ENCODE results near the gene GPSM3. TPM values are rescaled to one million over a fixed set of nuclear protein-coding genes. Genes with fewer than 3 reads are reported as not detected.

GPSM3 gene
- total RNA-seq, 1 donor from 2014 or later = 199 TPM

DNA sequence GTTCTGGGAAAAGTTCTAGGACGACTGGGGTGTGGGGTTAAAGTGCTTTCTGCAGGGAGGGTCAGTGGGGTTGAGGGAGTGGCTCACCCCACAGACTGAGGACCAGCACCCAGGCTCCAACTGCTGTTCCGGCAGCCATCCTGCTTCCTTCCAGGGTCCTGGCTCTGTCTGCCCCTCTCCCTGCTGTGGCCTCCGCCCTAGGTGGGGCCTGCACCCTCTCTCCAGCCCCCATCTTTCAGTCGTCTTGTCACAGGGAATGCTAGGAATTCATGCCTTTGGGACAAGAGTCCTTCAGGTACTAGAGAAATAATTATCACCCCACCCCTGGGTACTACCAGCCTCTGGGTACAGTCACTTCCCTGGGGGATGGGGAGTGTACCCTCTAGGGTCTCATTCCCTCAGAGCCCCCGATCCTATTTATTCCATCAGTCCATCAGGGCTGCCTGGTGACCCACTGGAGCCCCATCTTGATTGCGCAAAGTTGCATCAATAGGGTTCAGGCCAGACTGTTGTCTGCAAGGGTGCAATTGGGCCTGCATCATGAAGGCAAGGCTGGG, 8.3 kb downstream of the GPSM3 start, which contains the start of gene AGER:
Gene AGER, minus strand, starts transcription at position 170 of the 557 bp plus-strand sequence. Its CDS starts 31 bp downstream, at position 139.
- no peak within 1 kb of the TSS for H3K27ac Mint-ChIP-seq
- no peak for ATAC-seq (ENCODE audit: low read depth)
- H3K27me3 Mint-ChIP-seq = no peaks in the 10 kb centered on the region
- ChIA-PET CTCF (no interaction called here), POLR2A (no interaction called here)
- intact Hi-C loops (cut with micrococcal nuclease) = no loop called here
- H3K36me3 Mint-ChIP-seq (ENCODE audit: low read depth) = peaks cover 82% of the 10 kb centered on the region
- H3K4me3 Mint-ChIP-seq = no peak within 1 kb of the TSS
- TF ChIP-seq, protein P1, sequence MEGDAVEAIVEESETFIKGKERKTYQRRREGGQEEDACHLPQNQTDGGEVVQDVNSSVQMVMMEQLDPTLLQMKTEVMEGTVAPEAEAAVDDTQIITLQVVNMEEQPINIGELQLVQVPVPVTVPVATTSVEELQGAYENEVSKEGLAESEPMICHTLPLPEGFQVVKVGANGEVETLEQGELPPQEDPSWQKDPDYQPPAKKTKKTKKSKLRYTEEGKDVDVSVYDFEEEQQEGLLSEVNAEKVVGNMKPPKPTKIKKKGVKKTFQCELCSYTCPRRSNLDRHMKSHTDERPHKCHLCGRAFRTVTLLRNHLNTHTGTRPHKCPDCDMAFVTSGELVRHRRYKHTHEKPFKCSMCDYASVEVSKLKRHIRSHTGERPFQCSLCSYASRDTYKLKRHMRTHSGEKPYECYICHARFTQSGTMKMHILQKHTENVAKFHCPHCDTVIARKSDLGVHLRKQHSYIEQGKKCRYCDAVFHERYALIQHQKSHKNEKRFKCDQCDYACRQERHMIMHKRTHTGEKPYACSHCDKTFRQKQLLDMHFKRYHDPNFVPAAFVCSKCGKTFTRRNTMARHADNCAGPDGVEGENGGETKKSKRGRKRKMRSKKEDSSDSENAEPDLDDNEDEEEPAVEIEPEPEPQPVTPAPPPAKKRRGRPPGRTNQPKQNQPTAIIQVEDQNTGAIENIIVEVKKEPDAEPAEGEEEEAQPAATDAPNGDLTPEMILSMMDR (IDR thresholded peaks at IDR 0.05) = no peak
- DNase-seq = no peak
- peaks cover 48% of the 10 kb centered on the region for H3K4me1 Mint-ChIP-seq
- no peaks in the 10 kb centered on the region for H3K9me3 Mint-ChIP-seq

DNA sequence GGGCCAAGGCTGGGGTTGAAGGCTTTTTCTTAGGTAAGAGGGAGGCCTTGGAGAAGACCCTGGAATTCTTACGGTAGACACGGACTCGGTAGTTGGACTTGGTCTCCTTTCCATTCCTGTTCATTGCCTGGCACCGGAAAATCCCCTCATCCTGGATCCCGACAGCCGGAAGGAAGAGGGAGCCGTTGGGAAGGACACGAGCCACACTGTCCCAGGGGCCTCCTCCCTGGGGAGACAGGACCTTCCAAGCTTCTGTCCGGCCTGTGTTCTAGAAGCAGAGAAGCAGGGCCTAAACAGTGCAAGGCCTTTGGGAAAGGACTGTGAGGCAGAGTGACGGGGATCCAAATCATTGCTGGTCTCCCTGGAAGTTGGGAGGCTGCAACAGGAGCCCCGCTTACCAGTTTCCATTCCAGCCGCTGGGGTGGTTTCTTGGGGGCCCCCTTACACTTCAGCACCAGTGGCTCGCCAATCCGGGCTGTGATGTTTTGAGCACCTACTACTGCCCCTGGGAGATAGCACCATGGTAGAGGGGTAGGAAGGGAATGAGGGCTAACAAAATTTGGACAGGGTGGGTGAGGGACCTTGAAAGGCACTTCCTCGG, 8.9 kb downstream of the GPSM3 start:
- TF ChIP-seq, protein P1 (IDR thresholded peaks at IDR 0.05) = no peak
- Mint-ChIP-seq H3K27ac (no peak overlapping the region), H3K9me3 (no peaks in the 10 kb centered on the region), H3K36me3 (ENCODE audit: low read depth) (peaks cover 82% of the 10 kb centered on the region), H3K27me3 (no peaks in the 10 kb centered on the region), H3K4me3 (no peak overlapping the region), H3K4me1 (peaks cover 48% of the 10 kb centered on the region)
- POLR2A ChIA-PET = interaction anchor here (1.1 to 1.9 kb wide), 2 partner anchors 9 to 12 kb away, joined by 5 to 9 read pairs; partner anchors contain the start of gene GPSM3
- intact Hi-C loops (cut with micrococcal nuclease) = no loop called here
- DNase-seq (no peak), ATAC-seq (ENCODE audit: low read depth) (no peak)
- CTCF ChIA-PET = no interaction called here

DNA sequence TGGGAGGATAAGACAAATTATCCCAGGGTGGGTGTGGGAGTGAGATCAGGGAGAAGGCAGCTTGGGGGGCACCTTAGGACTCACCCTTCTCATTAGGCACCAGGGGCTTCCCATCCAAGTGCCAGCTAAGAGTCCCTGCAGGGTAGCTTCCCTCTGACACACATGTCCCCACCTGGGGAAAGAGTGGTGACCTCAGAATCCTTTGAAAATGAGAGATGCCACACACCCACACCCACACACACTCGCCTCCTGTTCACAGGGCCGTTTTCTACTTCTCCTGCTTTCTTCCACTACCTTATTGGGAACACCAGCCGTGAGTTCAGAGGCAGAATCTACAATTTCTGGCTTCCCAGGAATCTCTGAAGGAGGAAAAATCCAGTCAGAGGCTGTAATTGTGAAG, 9.4 kb downstream of the GPSM3 start:
- ChIA-PET POLR2A (interaction anchor here (1.1 to 2.2 kb wide), 3 partner anchors 7 to 12 kb away, joined by 5 to 19 read pairs (median 9); partner anchors contain the start of genes GPSM3 and PBX2), CTCF (no interaction called here)
- H3K27me3 Mint-ChIP-seq = no peaks in the 10 kb centered on the region
- no peak overlapping the region for H3K27ac Mint-ChIP-seq
- ATAC-seq (ENCODE audit: low read depth) (no peak), DNase-seq (no peak)
- H3K4me3 Mint-ChIP-seq = no peak overlapping the region
- intact Hi-C loops (cut with micrococcal nuclease) = no loop called here
- TF ChIP-seq, protein P1 (IDR thresholded peaks at IDR 0.05) = no peak
- H3K9me3 Mint-ChIP-seq = no peaks in the 10 kb centered on the region
- H3K36me3 Mint-ChIP-seq (ENCODE audit: low read depth) = peaks cover 82% of the 10 kb centered on the region
- H3K4me1 Mint-ChIP-seq = peaks cover 46% of the 10 kb centered on the region

DNA sequence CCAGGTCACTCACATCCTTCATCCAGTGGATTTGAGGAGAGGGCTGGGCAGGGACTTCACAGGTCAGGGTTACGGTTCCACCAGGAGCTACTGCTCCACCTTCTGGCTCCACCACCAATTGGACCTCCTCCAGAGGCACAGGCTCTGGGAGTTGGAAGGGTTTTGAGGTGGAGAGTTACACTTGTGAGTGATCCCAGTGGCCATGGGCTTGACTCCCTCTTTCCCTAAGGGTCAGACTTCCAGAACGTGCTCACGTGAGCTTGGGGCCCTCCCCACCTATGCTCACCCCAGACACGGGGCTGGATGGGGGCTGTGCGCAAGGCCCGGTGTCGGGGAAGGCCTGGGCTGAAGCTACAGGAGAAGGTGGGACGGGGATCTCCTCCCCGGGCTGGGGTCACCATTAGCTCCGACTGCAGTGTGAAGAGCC, 9.9 kb downstream of the GPSM3 start:
- no peak for ATAC-seq (ENCODE audit: low read depth)
- Mint-ChIP-seq H3K27ac (no peak overlapping the region), H3K36me3 (ENCODE audit: low read depth) (peaks cover 79% of the 10 kb centered on the region), H3K4me1 (peaks cover 45% of the 10 kb centered on the region), H3K27me3 (no peaks in the 10 kb centered on the region), H3K9me3 (no peaks in the 10 kb centered on the region), H3K4me3 (no peak overlapping the region)
- intact Hi-C loops (cut with micrococcal nuclease) = no loop called here
- TF ChIP-seq, protein P1 (IDR thresholded peaks at IDR 0.05) = no peak
- no peak for DNase-seq
- CTCF ChIA-PET = interaction anchor here (1.0 kb wide), 1 partner anchor 13 kb away, joined by 4 read pairs; no protein-coding TSS in a partner anchor
- POLR2A ChIA-PET = interaction anchor here (0.6 to 2.2 kb wide), 5 partner anchors 8 to 42 kb away, joined by 3 to 19 read pairs (median 8); partner anchors contain the start of genes GPSM3 and PBX2

DNA sequence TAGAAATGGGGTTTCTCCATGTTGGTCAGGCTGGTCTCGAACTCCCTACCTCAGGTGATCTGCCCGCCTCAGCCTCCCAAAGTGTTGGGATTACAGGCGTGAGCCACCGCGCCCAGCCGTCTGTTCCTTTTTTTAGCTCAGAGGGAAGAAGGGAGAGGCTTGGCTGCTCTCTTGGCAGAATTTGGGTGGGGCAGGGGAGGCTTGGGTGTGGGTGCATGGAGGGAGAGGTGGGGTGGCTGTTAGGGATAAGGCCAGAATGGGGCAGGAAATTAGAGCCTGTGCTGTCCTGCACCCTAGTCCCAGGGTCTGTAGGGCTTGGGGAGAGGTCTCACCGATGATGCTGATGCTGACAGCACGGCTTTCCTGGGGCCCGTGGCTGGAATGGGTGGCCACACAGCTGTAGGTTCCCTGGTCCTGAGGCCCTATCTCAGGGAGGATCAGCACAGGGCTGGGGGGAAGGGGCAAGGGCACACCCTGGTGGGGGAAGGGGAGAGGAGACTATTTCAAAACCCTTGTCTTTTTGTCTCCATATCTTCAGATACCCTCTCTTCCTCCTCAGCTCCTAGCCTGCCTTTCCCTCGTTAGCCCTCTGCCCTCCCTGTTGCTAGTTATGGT, 10.4 kb downstream of the GPSM3 start:
- no peak for DNase-seq
- Mint-ChIP-seq H3K36me3 (ENCODE audit: low read depth) (peaks cover 73% of the 10 kb centered on the region), H3K27ac (no peak overlapping the region), H3K4me3 (no peak overlapping the region), H3K9me3 (no peaks in the 10 kb centered on the region), H3K4me1 (peaks cover 45% of the 10 kb centered on the region), H3K27me3 (no peaks in the 10 kb centered on the region)
- CTCF ChIA-PET = interaction anchor here (1.0 kb wide), 1 partner anchor 14 kb away, joined by 4 read pairs; no protein-coding TSS in a partner anchor
- intact Hi-C loops (cut with micrococcal nuclease) = no loop called here
- TF ChIP-seq, protein P1 (IDR thresholded peaks at IDR 0.05) = no peak
- no peak for ATAC-seq (ENCODE audit: low read depth)
- POLR2A ChIA-PET = interaction anchor here (0.6 to 2.2 kb wide), 5 partner anchors 8 to 41 kb away, joined by 3 to 19 read pairs (median 8); partner anchors contain the start of genes GPSM3 and PBX2

Measured in activated B cell treated with CpG ODN at 0.5 μM for 24 hours (primary cell).